Adrenal gland (tissue), 5 donors: Measurements from ENCODE around the gene CSF2.

Experiments used
- CTCF ChIP-seq, 6 experiments: fragments of 450-650 bp in 4 of 6; fragments of 200-600 bp in 2 of 6; sonication (generic) in 1 of 6; IDR thresholded peaks; 1 replicate in 5 of 6; 2 replicates in 1 of 6; pipeline versions ENCODE4 v1.5.1 to v1.8.0; 2016 to 2021; ENCODE audit warnings: antibody characterized with exemption in 6 of 6, mild to moderate bottlenecking in 2 of 6, moderate library complexity in 1 of 6
- POLR2A ChIP-seq, 2 donors: fragments of 450-650 bp; IDR thresholded peaks; one replicate each; pipeline ENCODE4 v1.6.1; 2017; ENCODE audit warnings: antibody characterized with exemption in 2 of 2, mild to moderate bottlenecking in 2 of 2, moderate library complexity in 1 of 2
- donor health status: DM: no; HTN: no; CAD: no.

- TF ChIP-seq POLR2A (IDR thresholded peaks at IDR 0.05) (no peak), CTCF (IDR thresholded peaks at IDR 0.05) (no peak)
These were observed 22.7 kb upstream of the CSF2 start for GRCh38 chr5:132050661-132051552.
